PC-3 (cell line): Measurements from ENCODE around the gene SNHG17. TPM values are rescaled to one million over a fixed set of nuclear protein-coding genes. Genes with fewer than 3 reads are reported as not detected.
"Not testable (repeated sequence)": the region's sequence is repeated elsewhere in the genome, so short reads cannot be mapped to it uniquely, and the experiment has no call there.

Source experiments
- ATAC-seq: fragments of 200-7000 bp; cut with Tn5 transposase; 2 replicates; pipeline ENCODE4 v1.9.1; 2020; ENCODE audit warnings: mild to moderate bottlenecking, moderate library complexity
- BruUV-seq: library from RNA; stranded (reverse); fragments of 400-500 nt; replicated peaks from 2 replicates; lab custom pipeline; 2021; lab: Mats Ljungman, UMichigan
- CTCF ChIA-PET: fragments of 300-600 bp; sonication (Branson Sonifier 250); formaldehyde crosslinking; loops from one replicate; lab custom pipeline; 2022; ENCODE audit warnings: antibody characterized with exemption; lab: Charles Lee
- POLR2A ChIA-PET: fragments of 300-600 bp; sonication (Branson Sonifier 250); formaldehyde crosslinking; loops from one replicate; lab custom pipeline; 2022; ENCODE audit warnings: antibody characterized with exemption; ENCODE audit not compliant: unreplicated experiment; lab: Charles Lee
- DNase-seq: peaks from one replicate; pipeline ENCODE4 v3.0.0-alpha.2; 2015
- H2AFZ ChIP-seq: fragments of 300-600 bp; sonication (generic); 2 replicates; pipeline ENCODE4 v1.6.0; 2016; ENCODE audit warnings: antibody characterized with exemption, low read length
- H3F3A ChIP-seq: fragments of 300-600 bp; sonication (generic); one replicate; pipeline ENCODE4 v1.6.0; 2017; ENCODE audit warnings: antibody characterized with exemption, low read length, control low read depth, mild to moderate bottlenecking; ENCODE audit not compliant: unreplicated experiment
- H3K27ac ChIP-seq: fragments of 300-600 bp; sonication (generic); 2 replicates; pipeline ENCODE4 v1.5.1; 2016; ENCODE audit warnings: mild to moderate bottlenecking, low read length
- H3K27me3 ChIP-seq: fragments of 300-600 bp; sonication (generic); 2 replicates; pipeline ENCODE4 v1.6.1; 2016; ENCODE audit warnings: low read length, mixed read lengths
- H3K36me3 ChIP-seq: fragments of 300-600 bp; sonication (generic); 2 replicates; pipeline ENCODE4 v1.6.1; 2016; ENCODE audit warnings: low read depth, mixed run types, low read length, mixed read lengths
- H3K4me1 ChIP-seq: fragments of 300-600 bp; sonication (generic); 2 replicates; pipeline ENCODE4 v1.5.1; 2016; ENCODE audit warnings: low read length; ENCODE audit not compliant: insufficient read depth
- H3K4me2 ChIP-seq: fragments of 300-600 bp; sonication (generic); 2 replicates; pipeline ENCODE4 v1.6.0; 2016; ENCODE audit warnings: low read length
- H3K4me3 ChIP-seq: fragments of 300-600 bp; sonication (generic); 2 replicates; pipeline ENCODE4 v1.5.1; 2016; ENCODE audit warnings: mild to moderate bottlenecking, low read length, mixed read lengths
- H3K79me2 ChIP-seq: fragments of 300-600 bp; sonication (generic); 2 replicates; pipeline ENCODE4 v1.6.1; 2017; ENCODE audit warnings: low read length, mixed read lengths
- H3K9ac ChIP-seq: fragments of 300-600 bp; sonication (generic); 2 replicates; pipeline ENCODE4 v1.6.0; 2016; ENCODE audit warnings: mild to moderate bottlenecking, low read length
- H3K9me2 ChIP-seq: fragments of 300-600 bp; sonication (generic); replicated peaks from 2 replicates; pipeline ENCODE4 v1.6.1; 2016; ENCODE audit warnings: mixed run types, low read length, mixed read lengths
- H3K9me3 ChIP-seq: fragments of 300-600 bp; sonication (generic); 2 replicates; pipeline ENCODE4 v1.6.1; 2016; ENCODE audit warnings: low read length, mixed read lengths
- H4K20me1 ChIP-seq: fragments of 300-600 bp; sonication (generic); 2 replicates; pipeline ENCODE4 v1.6.1; 2016; ENCODE audit warnings: low read length, mixed read lengths
- EZH2 ChIP-seq: fragments of 300-600 bp; sonication (generic); IDR thresholded peaks from one replicate; pipeline ENCODE4 v1.6.1; 2017; ENCODE audit warnings: antibody characterized with exemption, mild to moderate bottlenecking, low read length; ENCODE audit not compliant: unreplicated experiment
- EZH2phosphoT487 ChIP-seq: fragments of 300-600 bp; sonication (generic); IDR thresholded peaks from 2 replicates; pipeline ENCODE4 v1.6.1; 2018; ENCODE audit warnings: mild to moderate bottlenecking, antibody characterized with exemption, low read length, borderline replicate concordance
- intact Hi-C: fragments of 100-400 bp; cut with micrococcal nuclease; formaldehyde crosslinking; loops from 2 replicates; pipeline ENCODE4 v1.9.0; 2023
- total RNA-seq: library from RNA; depleted of rRNA; stranded (reverse); fragments of >200 nt; gene quantifications from 2 replicates; pipeline ENCODE4 v1.2.3, GENCODE V29; 2014
- TF ChIP-seq, protein P1 (sequence below): fragments of 300-600 bp; sonication (generic); conservative IDR thresholded peaks from 2 replicates; pipeline ENCODE4 v1.5.1; 2017; ENCODE audit warnings: antibody characterized with exemption, low read depth, mild to moderate bottlenecking, low read length

SNHG17 gene
- total RNA-seq, 1 experiment from 2014 or later = 52.0 TPM

- no peak overlapping the region for H3K27ac ChIP-seq
- no peak for DNase-seq
- H3K79me2 ChIP-seq = no peaks in the 10 kb centered on the region
- no peak overlapping the region for H3K4me3 ChIP-seq
- no TSS peak for BruUV-seq
- ChIA-PET POLR2A (no interaction called here), CTCF (no interaction called here)
- no peaks in the 10 kb centered on the region for H3K27me3 ChIP-seq
- H2AFZ ChIP-seq = no peak overlapping the region
- H3K9me2 ChIP-seq = no peaks in the 10 kb centered on the region
- intact Hi-C loops = no loop called here
- TF ChIP-seq EZH2phosphoT487 = no peak
- TF ChIP-seq EZH2 = no peak
- TF ChIP-seq, protein P1, sequence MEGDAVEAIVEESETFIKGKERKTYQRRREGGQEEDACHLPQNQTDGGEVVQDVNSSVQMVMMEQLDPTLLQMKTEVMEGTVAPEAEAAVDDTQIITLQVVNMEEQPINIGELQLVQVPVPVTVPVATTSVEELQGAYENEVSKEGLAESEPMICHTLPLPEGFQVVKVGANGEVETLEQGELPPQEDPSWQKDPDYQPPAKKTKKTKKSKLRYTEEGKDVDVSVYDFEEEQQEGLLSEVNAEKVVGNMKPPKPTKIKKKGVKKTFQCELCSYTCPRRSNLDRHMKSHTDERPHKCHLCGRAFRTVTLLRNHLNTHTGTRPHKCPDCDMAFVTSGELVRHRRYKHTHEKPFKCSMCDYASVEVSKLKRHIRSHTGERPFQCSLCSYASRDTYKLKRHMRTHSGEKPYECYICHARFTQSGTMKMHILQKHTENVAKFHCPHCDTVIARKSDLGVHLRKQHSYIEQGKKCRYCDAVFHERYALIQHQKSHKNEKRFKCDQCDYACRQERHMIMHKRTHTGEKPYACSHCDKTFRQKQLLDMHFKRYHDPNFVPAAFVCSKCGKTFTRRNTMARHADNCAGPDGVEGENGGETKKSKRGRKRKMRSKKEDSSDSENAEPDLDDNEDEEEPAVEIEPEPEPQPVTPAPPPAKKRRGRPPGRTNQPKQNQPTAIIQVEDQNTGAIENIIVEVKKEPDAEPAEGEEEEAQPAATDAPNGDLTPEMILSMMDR = no peak
- H3K4me2 ChIP-seq = no peak overlapping the region
- no peaks in the 10 kb centered on the region for H3K36me3 ChIP-seq
- H3K9ac ChIP-seq = no peak overlapping the region
- no peaks in the 10 kb centered on the region for H3K4me1 ChIP-seq
- no peaks in the 10 kb centered on the region for H3K9me3 ChIP-seq
- no peaks in the 10 kb centered on the region for H3F3A ChIP-seq
- no peak for ATAC-seq
- no peaks in the 10 kb centered on the region for H4K20me1 ChIP-seq
Observed at GRCh38 chr20:38383147-38383546, 52.0 kb downstream of the SNHG17 start.

- CTCF ChIA-PET = not testable (repeated sequence)
Observed at GRCh38 chr20:38377838-38378237, 57.3 kb downstream of the SNHG17 start.

DNA sequence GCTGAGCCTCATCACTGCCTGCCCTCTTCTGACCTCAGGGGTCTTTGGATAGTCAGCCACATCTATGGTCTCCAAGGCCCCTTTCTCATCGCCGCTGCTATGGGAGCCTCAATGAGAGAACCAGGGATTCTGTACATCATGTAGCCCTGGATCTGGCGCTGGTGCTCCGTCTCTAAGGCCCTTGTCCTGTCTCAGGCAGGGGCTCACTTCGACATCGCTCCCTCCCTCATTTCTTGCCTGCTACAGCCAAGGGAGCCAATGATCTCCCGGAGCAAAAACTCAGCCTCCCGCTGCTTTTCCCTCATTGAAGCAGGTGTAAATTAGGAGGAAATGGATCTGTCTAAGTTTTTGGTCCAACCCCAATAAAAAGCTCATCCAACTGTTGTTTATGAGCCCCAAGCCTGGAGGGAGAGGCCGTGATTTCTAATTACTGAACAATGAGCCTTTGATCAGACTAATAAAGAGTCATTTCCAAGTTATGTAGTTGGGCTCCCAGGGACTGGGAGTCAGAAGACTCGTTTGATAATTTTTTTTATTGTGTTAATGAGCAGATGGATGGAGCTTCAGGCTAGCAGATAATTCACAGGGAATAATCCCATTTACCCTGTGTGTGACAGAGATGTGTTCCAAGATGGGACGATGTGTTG, 58.0 kb downstream of the SNHG17 start:
- no peaks in the 10 kb centered on the region for H3K9me2 ChIP-seq
- ChIA-PET POLR2A (no interaction called here), CTCF (no interaction called here)
- no TSS peak for BruUV-seq
- no peaks in the 10 kb centered on the region for H3F3A ChIP-seq
- intact Hi-C loops = no loop called here
- H3K79me2 ChIP-seq = no peaks in the 10 kb centered on the region
- no peaks in the 10 kb centered on the region for H3K4me1 ChIP-seq
- H4K20me1 ChIP-seq = no peaks in the 10 kb centered on the region
- no peak overlapping the region for H3K9ac ChIP-seq
- no peak overlapping the region for H3K4me2 ChIP-seq
- no peak overlapping the region for H3K4me3 ChIP-seq
- no peak overlapping the region for H2AFZ ChIP-seq
- no peak overlapping the region for H3K27ac ChIP-seq
- TF ChIP-seq EZH2phosphoT487 = no peak
- TF ChIP-seq, protein P1 = no peak
- no peak for TF ChIP-seq EZH2
- ATAC-seq (no peak), DNase-seq (no peak)
- H3K36me3 ChIP-seq = no peaks in the 10 kb centered on the region
- H3K9me3 ChIP-seq = no peaks in the 10 kb centered on the region
- peaks cover 20% of the 10 kb centered on the region for H3K27me3 ChIP-seq

More at GRCh38 chr20:38377838-38378237, 57.3 kb downstream of the SNHG17 start:
- ATAC-seq, H3K27ac ChIP-seq, H4K20me1 ChIP-seq, H3K4me3 ChIP-seq, H3K9ac ChIP-seq, H2AFZ ChIP-seq, H3K36me3 ChIP-seq, POLR2A ChIA-PET, H3K9me3 ChIP-seq, H3K4me2 ChIP-seq, H3K79me2 ChIP-seq, H3K9me2 ChIP-seq, intact Hi-C loops, H3F3A ChIP-seq, H3K4me1 ChIP-seq, BruUV-seq, DNase-seq: not testable (repeated sequence)
- peaks cover 13% of the 10 kb centered on the region for H3K27me3 ChIP-seq
